ENCODE data around the gene HDAC10. TPM values are rescaled to one million over a fixed set of nuclear protein-coding genes. Genes with fewer than 3 reads are reported as not detected.

Gene HDAC10
- total RNA-seq, 1 donor from 2014 or later: 40.6 TPM

- DNase-seq (ENCODE audit: low read depth): no peak
- H3K4me3 ChIP-seq (ENCODE audit: low read depth, low read length): no peak overlapping the region
- TF ChIP-seq CTCF (conservative IDR thresholded peaks at IDR 0.05; ENCODE audit: low read depth, low read length): no peak
These were observed 29.1 kb upstream of the HDAC10 start for GRCh38 chr22:50280022-50280707.

- TF ChIP-seq CTCF (conservative IDR thresholded peaks at IDR 0.05; ENCODE audit: low read depth, low read length): no peak
- DNase-seq (ENCODE audit: low read depth): no peak
- H3K4me3 ChIP-seq (ENCODE audit: low read depth, low read length): no peak overlapping the region
These were observed 28.0 kb upstream of the HDAC10 start for GRCh38 chr22:50278956-50279619.

GRCh38 chr22:50278461-50278860 is 27.4 kb upstream of the HDAC10 start:
- TF ChIP-seq CTCF (conservative IDR thresholded peaks at IDR 0.05; ENCODE audit: low read depth, low read length): no peak
- no peak overlapping the region for H3K4me3 ChIP-seq (ENCODE audit: low read depth, low read length)
- no peak for DNase-seq (ENCODE audit: low read depth)

DNA sequence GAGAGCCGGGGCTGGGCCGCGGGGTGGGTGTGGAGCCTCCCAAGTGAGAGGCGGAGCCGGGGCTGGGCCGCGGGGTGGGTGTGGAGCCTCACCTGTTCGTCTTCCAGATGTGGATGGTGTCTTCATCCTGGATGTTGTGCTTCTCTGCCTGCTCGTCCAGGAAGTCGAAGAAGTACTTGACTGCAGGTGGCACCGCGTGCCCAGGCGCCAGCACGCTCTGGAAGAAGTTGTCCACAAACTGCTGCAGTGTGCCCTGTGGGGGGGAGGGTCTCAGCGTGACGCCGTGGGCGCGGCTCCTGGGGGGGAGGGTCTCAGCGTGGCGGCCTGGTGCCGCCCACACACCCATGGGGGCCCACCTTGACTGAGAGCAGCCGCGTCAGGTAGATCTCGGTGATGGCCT is 26.7 kb upstream of the HDAC10 start:
- no peak for TF ChIP-seq CTCF (conservative IDR thresholded peaks at IDR 0.05; ENCODE audit: low read depth, low read length)
- DNase-seq (ENCODE audit: low read depth): no peak
- H3K4me3 ChIP-seq (ENCODE audit: low read depth, low read length): no peak overlapping the region

GRCh38 chr22:50276143-50276542 is 25.1 kb upstream of the HDAC10 start:
- TF ChIP-seq CTCF (conservative IDR thresholded peaks at IDR 0.05; ENCODE audit: low read depth, low read length): peak; percentile 61
- no peak overlapping the region for H3K4me3 ChIP-seq (ENCODE audit: low read depth, low read length)
- DNase-seq (ENCODE audit: low read depth): no peak

- H3K4me3 ChIP-seq (ENCODE audit: low read depth, low read length): no peak overlapping the region
- TF ChIP-seq CTCF (conservative IDR thresholded peaks at IDR 0.05; ENCODE audit: low read depth, low read length): no peak
- DNase-seq (ENCODE audit: low read depth): no peak
These were observed 24.4 kb upstream of the HDAC10 start for GRCh38 chr22:50275181-50276055.
